WTC11 (cell line): ENCODE measurements around the gene CSTPP1. TPM values are rescaled to one million over a fixed set of nuclear protein-coding genes. Genes with fewer than 3 reads are reported as not detected.

ENCODE experiments used
- ATAC-seq: fragments of 200-7000 bp; cut with Tn5 transposase; 2 replicates; pipeline ENCODE4 v1.10.0; 2021; ENCODE audit warnings: mild to moderate bottlenecking, moderate library complexity
- CTCF ChIA-PET: fragments of 300-600 bp; sonication (Branson Sonifier 250); formaldehyde crosslinking; loops from one replicate; lab custom pipeline; 2021; ENCODE audit warnings: antibody characterized with exemption; lab: Charles Lee
- POLR2A ChIA-PET: fragments of 350-600 bp; sonication (Branson Sonifier 250); formaldehyde crosslinking; loops from one replicate; lab custom pipeline; 2021; ENCODE audit warnings: antibody characterized with exemption; lab: Charles Lee
- DNase-seq: peaks from one replicate; pipeline ENCODE4 v3.0.0; 2021; ENCODE audit warnings: low spot score
- H3K27ac Mint-ChIP-seq: 2 replicates; pipeline ENCODE4 v1.8.0; 2021; ENCODE audit warnings: mixed read lengths
- H3K27me3 Mint-ChIP-seq: 2 replicates; pipeline ENCODE4 v1.8.0; 2021; ENCODE audit warnings: low read depth, mild to moderate bottlenecking, moderate library complexity, mixed read lengths
- H3K36me3 Mint-ChIP-seq: 2 replicates; pipeline ENCODE4 v1.8.0; 2021; ENCODE audit warnings: mixed read lengths
- H3K4me1 Mint-ChIP-seq: 2 replicates; pipeline ENCODE4 v1.8.0; 2022; ENCODE audit warnings: mixed read lengths
- H3K4me3 Mint-ChIP-seq: 2 replicates; pipeline ENCODE4 v1.8.0; 2021; ENCODE audit warnings: mild to moderate bottlenecking, moderate library complexity, mixed read lengths
- H3K9me3 Mint-ChIP-seq: 2 replicates; pipeline ENCODE4 v1.8.0; 2021; ENCODE audit warnings: mixed read lengths
- ARID4B ChIP-seq: sonication (generic); formaldehyde crosslinking; IDR thresholded peaks from 2 replicates; pipeline ENCODE4 v1.8.0; 2023; ENCODE audit warnings: missing genetic modification reagents, mild to moderate bottlenecking, borderline replicate concordance
- CREM ChIP-seq: sonication (generic); formaldehyde crosslinking; IDR thresholded peaks from 2 replicates; pipeline ENCODE4 v1.8.1; 2022; ENCODE audit warnings: mild to moderate bottlenecking, missing genetic modification reagents, moderate library complexity
- ESRRA ChIP-seq: sonication (generic); formaldehyde crosslinking; IDR thresholded peaks from 2 replicates; pipeline ENCODE4 v1.8.1; 2022; ENCODE audit warnings: mild to moderate bottlenecking, missing genetic modification reagents, borderline replicate concordance
- FOXK1 ChIP-seq: sonication (generic); formaldehyde crosslinking; IDR thresholded peaks from 2 replicates; pipeline ENCODE4 v1.8.0; 2022; ENCODE audit warnings: mild to moderate bottlenecking, moderate library complexity, missing genetic modification reagents
- JAZF1 ChIP-seq: fragments of 250-450 bp; sonication (Bioruptor Pico); IDR thresholded peaks from 2 replicates; pipeline ENCODE4 v1.9.0; 2021; ENCODE audit warnings: moderate library complexity, mild to moderate bottlenecking, inconsistent platforms
- NFE2L1 ChIP-seq: sonication (generic); formaldehyde crosslinking; IDR thresholded peaks from 2 replicates; pipeline ENCODE4 v1.8.1; 2023; ENCODE audit warnings: missing genetic modification reagents
- NR3C1 ChIP-seq: sonication (generic); formaldehyde crosslinking; conservative IDR thresholded peaks from 2 replicates; pipeline ENCODE4 v1.8.1; 2023; ENCODE audit warnings: low read depth, mild to moderate bottlenecking, missing genetic modification reagents
- OVOL2 ChIP-seq: fragments of 250-450 bp; sonication (Bioruptor Pico); IDR thresholded peaks from 2 replicates; pipeline ENCODE4 v1.9.0; 2021; ENCODE audit warnings: mild to moderate bottlenecking, borderline replicate concordance
- RORB ChIP-seq: fragments of 250-450 bp; sonication (Bioruptor Pico); IDR thresholded peaks from 2 replicates; pipeline ENCODE4 v1.9.0; 2021; ENCODE audit warnings: mild to moderate bottlenecking
- SMAD3 ChIP-seq: sonication (generic); formaldehyde crosslinking; IDR thresholded peaks from 2 replicates; pipeline ENCODE4 v1.8.0; 2022; ENCODE audit warnings: missing genetic modification reagents, mild to moderate bottlenecking, borderline replicate concordance
- USF1 ChIP-seq: sonication (generic); formaldehyde crosslinking; IDR thresholded peaks from 2 replicates; pipeline ENCODE4 v1.8.0; 2022; ENCODE audit warnings: mild to moderate bottlenecking, missing genetic modification reagents
- ZNF138 ChIP-seq: sonication (generic); formaldehyde crosslinking; conservative IDR thresholded peaks from 2 replicates; pipeline ENCODE4 v1.8.1; 2022; ENCODE audit warnings: mild to moderate bottlenecking, moderate library complexity, missing genetic modification reagents
- ZNF232 ChIP-seq: sonication (generic); formaldehyde crosslinking; IDR thresholded peaks from 2 replicates; pipeline ENCODE4 v1.8.0; 2022; ENCODE audit warnings: mild to moderate bottlenecking, missing genetic modification reagents
- ZNF263 ChIP-seq: sonication (generic); formaldehyde crosslinking; IDR thresholded peaks from 2 replicates; pipeline ENCODE4 v1.8.1; 2022; ENCODE audit warnings: low read depth, mild to moderate bottlenecking, moderate library complexity, missing genetic modification reagents
- ZNF423 ChIP-seq: fragments of 250-450 bp; sonication (Bioruptor Pico); IDR thresholded peaks from 2 replicates; pipeline ENCODE4 v2.1.2; 2022; ENCODE audit warnings: mild to moderate bottlenecking, moderate library complexity
- ZNF512 ChIP-seq: sonication (generic); formaldehyde crosslinking; IDR thresholded peaks from 2 replicates; pipeline ENCODE4 v1.8.1; 2022; ENCODE audit warnings: missing genetic modification reagents, borderline replicate concordance
- total RNA-seq: library from RNA; stranded (reverse); gene quantifications from 3 replicates; pipeline ENCODE4 v1.2.3, GENCODE V29; 2021
- TF ChIP-seq, protein P1 (sequence below): fragments of 250-450 bp; sonication (Bioruptor Pico); IDR thresholded peaks from 2 replicates; pipeline ENCODE4 v1.8.0; 2021; ENCODE audit warnings: mild to moderate bottlenecking

CSTPP1 gene
- total RNA-seq, 1 experiment from 2014 or later: 23.6 TPM

DNA sequence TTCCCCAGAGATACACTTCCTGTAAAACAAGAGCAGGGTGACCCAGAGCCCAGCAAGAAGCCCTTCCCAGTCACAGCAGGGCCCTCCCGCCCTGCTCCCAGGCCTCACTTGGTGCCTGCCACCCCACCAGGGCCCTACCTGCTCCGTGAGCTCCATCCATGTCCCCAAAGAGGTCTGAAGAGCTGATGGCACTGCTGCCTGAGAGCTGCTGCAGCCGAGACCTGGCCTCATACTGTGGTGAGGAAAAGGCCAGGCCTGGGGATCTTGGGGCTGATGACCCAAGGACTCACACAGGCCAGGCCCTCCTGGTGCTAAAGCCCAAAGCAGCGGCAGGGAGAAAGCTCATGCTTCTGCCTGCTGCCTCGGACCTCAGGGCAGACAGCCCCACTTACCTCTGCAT, 229.8 kb downstream of the CSTPP1 start (continued):
- no peak for TF ChIP-seq SMAD3 (CRISPR knock-in tag)

- CTCF ChIA-PET: interaction anchor here (0.9 to 2.4 kb wide), 6 partner anchors 8 to 184 kb away, joined by 3 to 12 read pairs (median 4); no protein-coding TSS in a partner anchor
- ATAC-seq: no peak
- Mint-ChIP-seq H3K27ac (no peak overlapping the region), H3K36me3 (peaks cover 53% of the 10 kb centered on the region), H3K9me3 (no peaks in the 10 kb centered on the region), H3K4me3 (no peak overlapping the region), H3K4me1 (peaks cover 7% of the 10 kb centered on the region), H3K27me3 (no peaks in the 10 kb centered on the region)
- POLR2A ChIA-PET: interaction anchor here (0.5 kb wide), 1 partner anchor 42 kb away, joined by 3 read pairs; no protein-coding TSS in a partner anchor
- no peak for DNase-seq
- TF ChIP-seq USF1 (CRISPR knock-in tag): no peak
- no peak for TF ChIP-seq CREM
- TF ChIP-seq ZNF138 (CRISPR knock-in tag): no peak
- TF ChIP-seq RORB (CRISPR knock-in tag): no peak
- TF ChIP-seq, protein P1, sequence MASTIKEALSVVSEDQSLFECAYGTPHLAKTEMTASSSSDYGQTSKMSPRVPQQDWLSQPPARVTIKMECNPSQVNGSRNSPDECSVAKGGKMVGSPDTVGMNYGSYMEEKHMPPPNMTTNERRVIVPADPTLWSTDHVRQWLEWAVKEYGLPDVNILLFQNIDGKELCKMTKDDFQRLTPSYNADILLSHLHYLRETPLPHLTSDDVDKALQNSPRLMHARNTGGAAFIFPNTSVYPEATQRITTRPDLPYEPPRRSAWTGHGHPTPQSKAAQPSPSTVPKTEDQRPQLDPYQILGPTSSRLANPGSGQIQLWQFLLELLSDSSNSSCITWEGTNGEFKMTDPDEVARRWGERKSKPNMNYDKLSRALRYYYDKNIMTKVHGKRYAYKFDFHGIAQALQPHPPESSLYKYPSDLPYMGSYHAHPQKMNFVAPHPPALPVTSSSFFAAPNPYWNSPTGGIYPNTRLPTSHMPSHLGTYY (CRISPR knock-in tag): no peak
- no peak for TF ChIP-seq ZNF263 (CRISPR knock-in tag)
- no peak for TF ChIP-seq NR3C1 (CRISPR knock-in tag)
- no peak for TF ChIP-seq OVOL2 (CRISPR knock-in tag)
- no peak for TF ChIP-seq ARID4B (CRISPR knock-in tag)
- TF ChIP-seq NFE2L1 (CRISPR knock-in tag): no peak
- no peak for TF ChIP-seq FOXK1
- no peak for TF ChIP-seq ZNF232 (CRISPR knock-in tag)
- TF ChIP-seq ZNF423 (CRISPR knock-in tag): no peak
- TF ChIP-seq ZNF512 (CRISPR knock-in tag): no peak
- TF ChIP-seq JAZF1 (CRISPR knock-in tag): no peak
- no peak for TF ChIP-seq ESRRA (CRISPR knock-in tag)
Observed at GRCh38 chr11:47171061-47171838, 234.7 kb downstream of the CSTPP1 start.
